PC-3 (cell line): ENCODE measurements around the gene TLR5. TPM values are rescaled to one million over a fixed set of nuclear protein-coding genes. Genes with fewer than 3 reads are reported as not detected.
"Not testable (repeated sequence)": the region's sequence is repeated elsewhere in the genome, so short reads cannot be mapped to it uniquely, and the experiment has no call there.

ENCODE experiments used
- ATAC-seq: fragments of 200-7000 bp; cut with Tn5 transposase; 2 replicates; pipeline ENCODE4 v1.9.1; 2020; ENCODE audit warnings: mild to moderate bottlenecking, moderate library complexity
- BruUV-seq: library from RNA; stranded (reverse); fragments of 400-500 nt; replicated peaks from 2 replicates; lab custom pipeline; 2021; lab: Mats Ljungman, UMichigan
- CTCF ChIA-PET: fragments of 300-600 bp; sonication (Branson Sonifier 250); formaldehyde crosslinking; loops from one replicate; lab custom pipeline; 2022; ENCODE audit warnings: antibody characterized with exemption; lab: Charles Lee
- POLR2A ChIA-PET: fragments of 300-600 bp; sonication (Branson Sonifier 250); formaldehyde crosslinking; loops from one replicate; lab custom pipeline; 2022; ENCODE audit warnings: antibody characterized with exemption; ENCODE audit not compliant: unreplicated experiment; lab: Charles Lee
- DNase-seq: peaks from one replicate; pipeline ENCODE4 v3.0.0-alpha.2; 2015
- H2AFZ ChIP-seq: fragments of 300-600 bp; sonication (generic); 2 replicates; pipeline ENCODE4 v1.6.0; 2016; ENCODE audit warnings: antibody characterized with exemption, low read length
- H3F3A ChIP-seq: fragments of 300-600 bp; sonication (generic); one replicate; pipeline ENCODE4 v1.6.0; 2017; ENCODE audit warnings: antibody characterized with exemption, low read length, control low read depth, mild to moderate bottlenecking; ENCODE audit not compliant: unreplicated experiment
- H3K27ac ChIP-seq: fragments of 300-600 bp; sonication (generic); 2 replicates; pipeline ENCODE4 v1.5.1; 2016; ENCODE audit warnings: mild to moderate bottlenecking, low read length
- H3K27me3 ChIP-seq: fragments of 300-600 bp; sonication (generic); 2 replicates; pipeline ENCODE4 v1.6.1; 2016; ENCODE audit warnings: low read length, mixed read lengths
- H3K36me3 ChIP-seq: fragments of 300-600 bp; sonication (generic); 2 replicates; pipeline ENCODE4 v1.6.1; 2016; ENCODE audit warnings: low read depth, mixed run types, low read length, mixed read lengths
- H3K4me1 ChIP-seq: fragments of 300-600 bp; sonication (generic); 2 replicates; pipeline ENCODE4 v1.5.1; 2016; ENCODE audit warnings: low read length; ENCODE audit not compliant: insufficient read depth
- H3K4me2 ChIP-seq: fragments of 300-600 bp; sonication (generic); 2 replicates; pipeline ENCODE4 v1.6.0; 2016; ENCODE audit warnings: low read length
- H3K4me3 ChIP-seq: fragments of 300-600 bp; sonication (generic); 2 replicates; pipeline ENCODE4 v1.5.1; 2016; ENCODE audit warnings: mild to moderate bottlenecking, low read length, mixed read lengths
- H3K79me2 ChIP-seq: fragments of 300-600 bp; sonication (generic); 2 replicates; pipeline ENCODE4 v1.6.1; 2017; ENCODE audit warnings: low read length, mixed read lengths
- H3K9ac ChIP-seq: fragments of 300-600 bp; sonication (generic); 2 replicates; pipeline ENCODE4 v1.6.0; 2016; ENCODE audit warnings: mild to moderate bottlenecking, low read length
- H3K9me2 ChIP-seq: fragments of 300-600 bp; sonication (generic); replicated peaks from 2 replicates; pipeline ENCODE4 v1.6.1; 2016; ENCODE audit warnings: mixed run types, low read length, mixed read lengths
- H3K9me3 ChIP-seq: fragments of 300-600 bp; sonication (generic); 2 replicates; pipeline ENCODE4 v1.6.1; 2016; ENCODE audit warnings: low read length, mixed read lengths
- H4K20me1 ChIP-seq: fragments of 300-600 bp; sonication (generic); 2 replicates; pipeline ENCODE4 v1.6.1; 2016; ENCODE audit warnings: low read length, mixed read lengths
- EZH2 ChIP-seq: fragments of 300-600 bp; sonication (generic); IDR thresholded peaks from one replicate; pipeline ENCODE4 v1.6.1; 2017; ENCODE audit warnings: antibody characterized with exemption, mild to moderate bottlenecking, low read length; ENCODE audit not compliant: unreplicated experiment
- EZH2phosphoT487 ChIP-seq: fragments of 300-600 bp; sonication (generic); IDR thresholded peaks from 2 replicates; pipeline ENCODE4 v1.6.1; 2018; ENCODE audit warnings: mild to moderate bottlenecking, antibody characterized with exemption, low read length, borderline replicate concordance
- intact Hi-C: fragments of 100-400 bp; cut with micrococcal nuclease; formaldehyde crosslinking; loops from 2 replicates; pipeline ENCODE4 v1.9.0; 2023
- total RNA-seq: library from RNA; depleted of rRNA; stranded (reverse); fragments of >200 nt; gene quantifications from 2 replicates; pipeline ENCODE4 v1.2.3, GENCODE V29; 2014
- TF ChIP-seq, protein P1 (sequence below): fragments of 300-600 bp; sonication (generic); conservative IDR thresholded peaks from 2 replicates; pipeline ENCODE4 v1.5.1; 2017; ENCODE audit warnings: antibody characterized with exemption, low read depth, mild to moderate bottlenecking, low read length

Gene TLR5
- total RNA-seq, 1 experiment from 2014 or later, result 1.2 TPM

DNA sequence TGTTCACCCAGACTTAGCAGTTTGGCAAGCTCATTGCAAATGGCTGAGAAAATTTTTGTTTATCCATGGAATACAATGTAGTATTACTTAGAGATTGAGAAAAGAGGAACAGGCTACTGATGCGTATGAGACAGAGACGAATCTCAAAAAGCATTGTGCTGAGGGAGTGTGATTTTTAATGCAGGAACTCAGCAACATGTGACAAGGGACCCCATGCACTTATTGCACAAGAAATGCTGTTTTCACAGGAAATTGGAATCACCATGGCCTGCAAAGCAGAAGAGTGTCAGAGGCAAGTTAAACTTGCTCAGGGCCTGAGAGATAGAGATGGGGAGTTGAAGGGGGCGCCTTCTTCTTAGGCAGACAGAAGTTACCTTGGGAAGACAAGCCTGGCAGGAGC lies 32.6 kb upstream of the TLR5 start:
- Histone ChIP-seq H3K36me3 (no peaks in the 10 kb centered on the region), H3K27me3 (no peaks in the 10 kb centered on the region), H3K27ac (no peak overlapping the region), H3K9me2 (no peaks in the 10 kb centered on the region), H4K20me1 (no peaks in the 10 kb centered on the region), H3K9ac (no peak overlapping the region), H3K79me2 (no peaks in the 10 kb centered on the region), H3K4me2 (no peak overlapping the region), H3K4me1 (peaks cover 9% of the 10 kb centered on the region), H3F3A (no peaks in the 10 kb centered on the region), H3K4me3 (no peak overlapping the region), H2AFZ (no peak overlapping the region), H3K9me3 (no peaks in the 10 kb centered on the region)
- ChIA-PET CTCF (interaction anchor here (0.5 to 0.6 kb wide), 3 partner anchors 42 to 500 kb away, joined by 3 to 6 read pairs (median 4); no protein-coding TSS in a partner anchor), POLR2A (no interaction called here)
- BruUV-seq, result no TSS peak
- intact Hi-C loops, result no loop called here
- no peak for DNase-seq
- no peak for TF ChIP-seq EZH2
- TF ChIP-seq, protein P1, sequence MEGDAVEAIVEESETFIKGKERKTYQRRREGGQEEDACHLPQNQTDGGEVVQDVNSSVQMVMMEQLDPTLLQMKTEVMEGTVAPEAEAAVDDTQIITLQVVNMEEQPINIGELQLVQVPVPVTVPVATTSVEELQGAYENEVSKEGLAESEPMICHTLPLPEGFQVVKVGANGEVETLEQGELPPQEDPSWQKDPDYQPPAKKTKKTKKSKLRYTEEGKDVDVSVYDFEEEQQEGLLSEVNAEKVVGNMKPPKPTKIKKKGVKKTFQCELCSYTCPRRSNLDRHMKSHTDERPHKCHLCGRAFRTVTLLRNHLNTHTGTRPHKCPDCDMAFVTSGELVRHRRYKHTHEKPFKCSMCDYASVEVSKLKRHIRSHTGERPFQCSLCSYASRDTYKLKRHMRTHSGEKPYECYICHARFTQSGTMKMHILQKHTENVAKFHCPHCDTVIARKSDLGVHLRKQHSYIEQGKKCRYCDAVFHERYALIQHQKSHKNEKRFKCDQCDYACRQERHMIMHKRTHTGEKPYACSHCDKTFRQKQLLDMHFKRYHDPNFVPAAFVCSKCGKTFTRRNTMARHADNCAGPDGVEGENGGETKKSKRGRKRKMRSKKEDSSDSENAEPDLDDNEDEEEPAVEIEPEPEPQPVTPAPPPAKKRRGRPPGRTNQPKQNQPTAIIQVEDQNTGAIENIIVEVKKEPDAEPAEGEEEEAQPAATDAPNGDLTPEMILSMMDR, result no peak
- no peak for TF ChIP-seq EZH2phosphoT487
- ATAC-seq, result no peak

DNA sequence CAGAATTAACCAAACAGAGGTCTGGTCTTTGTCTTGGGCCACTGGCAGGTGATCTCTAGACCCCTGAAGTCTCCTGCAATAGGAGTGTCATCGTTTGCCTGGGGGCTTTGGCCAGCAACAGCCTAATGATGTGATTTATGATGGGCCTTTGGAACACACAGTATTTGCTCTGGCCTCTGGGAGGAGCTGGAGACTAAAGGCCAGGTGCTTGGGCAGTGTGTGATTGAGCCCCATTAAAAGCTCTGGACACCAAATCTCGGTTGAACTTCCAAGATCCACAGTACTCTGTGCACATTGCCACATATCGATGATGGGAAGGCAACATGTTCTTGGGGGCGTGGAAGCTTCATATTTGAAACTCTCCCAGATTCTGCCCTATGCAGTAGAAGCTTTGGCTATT lies 32.0 kb upstream of the TLR5 start:
- H3K27ac ChIP-seq, result no peak overlapping the region
- H3K27me3 ChIP-seq, result no peaks in the 10 kb centered on the region
- DNase-seq (peak; percentile 62), ATAC-seq (peak; percentile 58)
- H4K20me1 ChIP-seq, result no peaks in the 10 kb centered on the region
- ChIA-PET CTCF (interaction anchor here (0.5 to 0.6 kb wide), 3 partner anchors 41 to 501 kb away, joined by 3 to 6 read pairs (median 4); no protein-coding TSS in a partner anchor), POLR2A (no interaction called here)
- no TSS peak for BruUV-seq
- H3K4me2 ChIP-seq, result no peak overlapping the region
- no peak overlapping the region for H3K4me3 ChIP-seq
- no peaks in the 10 kb centered on the region for H3K79me2 ChIP-seq
- no peaks in the 10 kb centered on the region for H3F3A ChIP-seq
- H3K9ac ChIP-seq, result no peak overlapping the region
- H3K36me3 ChIP-seq, result no peaks in the 10 kb centered on the region
- no peaks in the 10 kb centered on the region for H3K9me3 ChIP-seq
- no peaks in the 10 kb centered on the region for H3K9me2 ChIP-seq
- no peak for TF ChIP-seq EZH2phosphoT487
- no peak for TF ChIP-seq EZH2
- TF ChIP-seq, protein P1, result peak; percentile 67
- intact Hi-C loops, result no loop called here
- no peak overlapping the region for H2AFZ ChIP-seq
- H3K4me1 ChIP-seq, result peaks cover 9% of the 10 kb centered on the region

DNA sequence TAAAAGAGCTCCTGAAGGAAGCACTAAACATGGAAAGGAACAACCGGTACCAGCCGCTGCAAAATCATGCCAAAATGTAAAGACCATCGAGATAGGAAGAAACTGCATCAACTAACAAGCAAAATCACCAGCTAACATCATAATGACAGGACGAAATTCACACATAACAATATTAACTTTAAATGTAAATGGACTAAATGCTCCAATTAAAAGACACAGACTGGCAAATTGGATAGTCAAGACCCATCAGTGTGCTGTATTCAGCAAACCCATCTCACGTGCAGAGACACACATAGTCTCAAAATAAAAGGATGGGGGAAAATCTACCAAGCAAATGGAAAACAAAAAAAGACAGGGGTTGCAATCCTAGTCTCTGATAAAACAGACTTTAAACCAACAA lies 26.4 kb upstream of the TLR5 start:
- H3K27me3 ChIP-seq, H4K20me1 ChIP-seq, BruUV-seq, intact Hi-C loops, ATAC-seq, H3K9me3 ChIP-seq, H3K9me2 ChIP-seq, POLR2A ChIA-PET, H3K4me2 ChIP-seq, H3K27ac ChIP-seq, H3K79me2 ChIP-seq, H3K36me3 ChIP-seq, H3K4me3 ChIP-seq, H3F3A ChIP-seq, H2AFZ ChIP-seq, DNase-seq, H3K4me1 ChIP-seq, H3K9ac ChIP-seq, CTCF ChIA-PET: not testable (repeated sequence)
